LNCAP (cell line): Measurements from ENCODE around the gene WFS1.

Experiments
- CTCF ChIP-seq: fragments of 450-650 bp; IDR thresholded peaks from 2 replicates; pipeline ENCODE4 v1.5.1; 2017; ENCODE audit warnings: mild to moderate bottlenecking

The WFS1 gene

GRCh38 chr4:6268650-6269615 lies 717 bp upstream of the WFS1 start:
- TF ChIP-seq CTCF = no peak

DNA sequence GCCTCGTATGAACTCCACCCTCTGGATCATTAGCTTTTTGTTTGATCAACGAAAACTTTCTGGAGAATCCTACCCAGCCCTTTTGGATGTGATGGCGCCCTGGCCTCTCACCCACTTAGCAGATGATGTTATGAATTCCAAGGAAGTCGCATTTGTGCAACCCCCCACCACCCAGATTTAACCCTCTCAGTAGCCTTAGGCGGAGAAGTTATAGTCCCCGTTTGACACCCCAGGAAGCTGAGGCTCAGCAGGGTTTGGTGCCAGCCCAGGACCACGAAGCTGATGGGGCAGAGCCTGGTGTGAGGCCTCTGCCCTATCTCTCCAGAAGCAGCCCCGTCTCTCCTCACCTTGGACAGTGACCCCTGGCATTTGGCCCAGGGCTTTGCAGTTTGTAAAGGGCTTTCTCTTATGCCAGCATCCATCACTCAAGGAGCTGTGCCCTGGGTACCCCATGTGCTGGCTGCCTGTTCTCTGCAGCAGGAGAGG lies 1.0 kb downstream of the WFS1 start:
- TF ChIP-seq CTCF = no peak

- TF ChIP-seq CTCF = no peak
Measured at GRCh38 chr4:6271206-6271605, 1.6 kb downstream of the WFS1 start.

DNA sequence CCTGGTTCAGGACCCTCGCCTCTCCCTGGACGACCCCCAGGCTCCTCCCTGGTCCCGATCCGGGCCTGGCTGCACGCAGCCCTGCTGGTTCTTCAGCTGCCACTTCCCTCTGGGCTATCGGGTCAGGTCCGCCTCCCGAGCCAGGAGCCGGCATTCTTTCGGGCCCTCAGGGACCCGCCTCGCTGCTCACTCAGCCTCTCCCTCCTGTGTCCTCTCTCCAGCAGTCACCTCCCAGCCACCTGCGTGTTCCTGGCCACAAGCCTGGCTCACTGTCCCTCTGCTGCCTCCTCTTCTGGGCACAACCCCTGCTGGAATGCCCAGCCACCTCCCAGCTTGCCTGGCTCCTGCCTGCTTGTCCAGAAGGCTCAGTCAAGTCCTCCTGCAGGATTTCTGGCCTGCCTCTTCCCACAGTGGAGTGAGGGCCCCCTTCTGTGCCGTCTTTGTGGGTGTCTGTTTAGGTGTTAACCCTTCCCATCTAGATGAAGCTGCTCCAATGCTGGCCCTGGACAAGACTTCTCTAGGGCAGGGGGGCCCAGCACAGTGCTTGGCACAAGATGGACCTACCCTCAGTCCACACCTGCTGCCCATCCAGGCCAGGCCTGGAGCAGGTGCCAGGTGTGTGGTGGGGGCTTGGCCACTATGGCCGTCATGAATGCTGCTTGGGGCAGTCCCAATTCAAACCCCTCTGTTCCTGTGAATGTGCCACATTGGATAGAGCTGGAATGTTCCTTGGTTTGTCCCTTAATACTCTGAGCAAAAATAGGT lies 2.2 kb downstream of the WFS1 start:
- TF ChIP-seq CTCF = no peak

GRCh38 chr4:6272863-6273660 lies 3.4 kb downstream of the WFS1 start:
- TF ChIP-seq CTCF = no peak

- TF ChIP-seq CTCF = no peak
Measured at GRCh38 chr4:6273661-6273990, 4.0 kb downstream of the WFS1 start.

GRCh38 chr4:6275351-6275750 lies 5.7 kb downstream of the WFS1 start:
- TF ChIP-seq CTCF = no peak
